ENCODE results near the gene BRF1. TPM values are rescaled to one million over a fixed set of nuclear protein-coding genes. Genes with fewer than 3 reads are reported as not detected.

BRF1 gene
- total and polyA plus RNA-seq, 3 donors from 2014 or later, result 30.3 to 112 (median 95.3) TPM

DNA sequence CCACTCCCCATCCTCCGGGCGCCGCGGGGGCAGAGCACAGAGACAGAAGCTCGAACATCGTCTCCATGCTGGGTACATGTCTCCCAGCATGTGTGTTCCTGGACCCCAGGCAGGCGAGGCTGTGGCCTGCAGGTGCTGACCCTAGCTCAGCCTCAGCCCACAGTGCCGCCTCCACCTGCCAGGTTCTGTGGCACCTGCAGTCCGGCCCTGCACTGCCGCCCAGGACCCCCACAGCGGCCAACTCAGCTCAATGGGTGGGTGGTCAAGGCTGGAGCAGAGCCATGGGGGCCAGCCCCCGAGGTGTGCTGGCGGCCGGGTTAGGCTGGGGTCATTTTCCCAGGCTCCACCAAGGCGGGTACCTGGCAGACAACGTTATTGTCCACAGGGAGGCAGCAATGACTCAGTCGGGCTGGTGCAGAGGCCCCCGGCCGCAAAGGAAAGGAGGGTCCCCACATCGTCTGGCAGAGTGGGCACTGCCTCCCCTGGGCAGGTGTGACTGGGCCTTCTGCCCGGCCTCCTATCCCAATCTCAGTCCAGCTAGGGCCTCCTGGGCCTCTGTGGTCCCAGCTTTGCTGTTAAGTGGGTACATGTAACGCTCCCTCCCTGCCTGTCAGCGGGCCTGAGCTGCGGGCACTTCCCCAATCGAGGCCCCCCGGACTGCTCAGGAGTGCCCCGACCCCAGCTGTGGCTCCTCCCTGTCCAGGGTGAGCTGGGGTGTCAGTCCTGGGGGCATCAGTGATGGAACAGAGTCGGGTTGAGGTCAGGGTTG lies 99.5 kb downstream of the BRF1 start:
- 50 to 66% methylated on average over 8 to 17 of the region's 28 CpGs for WGBS, 2 donors
- Histone ChIP-seq H3K4me1 (peaks cover 27% of the 10 kb centered on the region), H3K27ac (no peak overlapping the region), H3K9me3 (no peaks in the 10 kb centered on the region), H3K36me3 (ENCODE audit: low read depth, missing control alignments) (no peaks in the 10 kb centered on the region), H3K4me3 (no peak overlapping the region), H3K27me3 (no peaks in the 10 kb centered on the region)
- TF ChIP-seq, protein P1, sequence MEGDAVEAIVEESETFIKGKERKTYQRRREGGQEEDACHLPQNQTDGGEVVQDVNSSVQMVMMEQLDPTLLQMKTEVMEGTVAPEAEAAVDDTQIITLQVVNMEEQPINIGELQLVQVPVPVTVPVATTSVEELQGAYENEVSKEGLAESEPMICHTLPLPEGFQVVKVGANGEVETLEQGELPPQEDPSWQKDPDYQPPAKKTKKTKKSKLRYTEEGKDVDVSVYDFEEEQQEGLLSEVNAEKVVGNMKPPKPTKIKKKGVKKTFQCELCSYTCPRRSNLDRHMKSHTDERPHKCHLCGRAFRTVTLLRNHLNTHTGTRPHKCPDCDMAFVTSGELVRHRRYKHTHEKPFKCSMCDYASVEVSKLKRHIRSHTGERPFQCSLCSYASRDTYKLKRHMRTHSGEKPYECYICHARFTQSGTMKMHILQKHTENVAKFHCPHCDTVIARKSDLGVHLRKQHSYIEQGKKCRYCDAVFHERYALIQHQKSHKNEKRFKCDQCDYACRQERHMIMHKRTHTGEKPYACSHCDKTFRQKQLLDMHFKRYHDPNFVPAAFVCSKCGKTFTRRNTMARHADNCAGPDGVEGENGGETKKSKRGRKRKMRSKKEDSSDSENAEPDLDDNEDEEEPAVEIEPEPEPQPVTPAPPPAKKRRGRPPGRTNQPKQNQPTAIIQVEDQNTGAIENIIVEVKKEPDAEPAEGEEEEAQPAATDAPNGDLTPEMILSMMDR (IDR thresholded peaks at IDR 0.05), result no peak
- no peak for TF ChIP-seq POLR2A (IDR thresholded peaks at IDR 0.05)
- no peak for DNase-seq
- intact Hi-C loops (cut with DNase I; ENCODE audit: low total_unique reads), result loop anchor here (5.0 to 10.0 kb wide), 3 partner anchors 83 to 326 kb away; partner anchors contain the start of gene TMEM121

DNA sequence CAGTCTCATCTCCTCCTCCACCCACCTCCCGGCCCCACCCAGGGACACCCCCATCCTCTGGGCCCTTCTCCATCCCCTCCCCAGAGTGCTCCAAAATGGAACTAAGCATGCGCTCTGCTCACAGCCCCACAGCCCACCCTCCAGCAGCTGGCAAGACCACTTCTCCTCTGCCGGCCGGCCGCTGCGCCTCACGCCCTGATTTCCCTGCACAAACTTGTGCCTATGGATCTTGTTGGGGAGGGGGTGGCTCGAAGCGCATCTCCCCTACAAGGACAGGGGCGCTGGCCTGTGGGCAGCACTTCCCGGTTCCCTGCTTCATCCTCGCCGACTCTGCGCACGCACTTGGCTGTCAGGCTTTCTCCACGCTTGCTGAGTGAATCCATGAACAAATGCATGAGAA lies 100.2 kb downstream of the BRF1 start:
- Histone ChIP-seq H3K9me3 (no peaks in the 10 kb centered on the region), H3K4me1 (peaks cover 28% of the 10 kb centered on the region), H3K36me3 (ENCODE audit: low read depth, missing control alignments) (no peaks in the 10 kb centered on the region), H3K27me3 (no peaks in the 10 kb centered on the region), H3K4me3 (no peak overlapping the region), H3K27ac (no peak overlapping the region)
- WGBS, 2 donors, result 67 to 87% methylated on average over 2 to 16 of the region's 16 CpGs
- no peak for DNase-seq
- TF ChIP-seq, protein P1 (IDR thresholded peaks at IDR 0.05), result no peak
- no peak for TF ChIP-seq POLR2A (IDR thresholded peaks at IDR 0.05)
- intact Hi-C loops (cut with DNase I; ENCODE audit: low total_unique reads), result loop anchor here (5.0 to 10.0 kb wide), 3 partner anchors 84 to 327 kb away; partner anchors contain the start of gene TMEM121

DNA sequence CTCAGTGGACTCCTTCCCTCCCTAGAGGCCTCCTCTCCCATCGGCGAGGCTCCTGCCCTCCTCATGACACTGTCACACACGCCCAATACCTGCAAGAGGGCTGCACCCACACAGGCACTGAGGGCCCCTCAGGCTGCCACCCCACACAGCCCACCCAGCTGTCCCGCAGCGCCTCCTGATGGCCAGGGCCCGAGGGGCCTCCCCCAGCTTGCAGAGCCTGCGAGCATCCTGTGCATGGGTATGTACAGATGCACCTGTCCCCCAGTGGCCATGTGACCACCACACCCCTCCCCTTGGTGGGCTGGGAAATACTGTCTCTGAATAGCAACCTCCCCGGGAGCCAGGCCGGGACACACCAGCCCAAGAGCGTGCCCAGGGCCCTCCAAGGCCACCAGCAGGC lies 100.7 kb downstream of the BRF1 start:
- TF ChIP-seq, protein P1 (IDR thresholded peaks at IDR 0.05), result no peak
- no peak for TF ChIP-seq POLR2A (IDR thresholded peaks at IDR 0.05)
- no peaks in the 10 kb centered on the region for H3K36me3 ChIP-seq (ENCODE audit: low read depth, missing control alignments)
- WGBS, 2 donors, result 74 to 89% methylated on average over 7 to 10 of the region's 10 CpGs
- no peak for DNase-seq
- no peak overlapping the region for H3K4me3 ChIP-seq
- intact Hi-C loops (cut with DNase I; ENCODE audit: low total_unique reads), result loop anchor here (5.0 to 10.0 kb wide), 3 partner anchors 85 to 327 kb away; partner anchors contain the start of gene TMEM121
- no peak overlapping the region for H3K27ac ChIP-seq
- no peaks in the 10 kb centered on the region for H3K9me3 ChIP-seq
- no peaks in the 10 kb centered on the region for H3K27me3 ChIP-seq
- H3K4me1 ChIP-seq, result peaks cover 24% of the 10 kb centered on the region

DNA sequence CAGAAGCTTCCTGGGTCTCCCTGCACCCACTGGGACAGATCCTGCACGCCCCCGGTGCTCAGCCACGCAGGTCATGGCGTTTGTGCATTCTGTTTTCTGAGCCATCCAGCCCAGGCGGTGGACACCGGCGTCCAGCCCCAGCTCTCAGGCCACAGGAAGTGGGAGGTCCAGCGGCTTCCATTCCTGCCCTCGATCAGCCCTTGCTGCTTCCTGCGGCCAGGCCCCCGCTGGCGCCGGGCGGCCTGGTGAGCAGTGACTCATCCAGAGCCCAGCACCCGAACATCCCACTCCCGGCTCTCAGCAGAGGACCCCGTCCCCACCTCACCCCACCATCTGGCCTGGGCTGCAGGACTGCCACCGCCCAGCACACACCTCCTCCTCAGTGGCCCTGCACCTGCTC lies 101.7 kb downstream of the BRF1 start:
- Histone ChIP-seq H3K4me1 (peaks cover 24% of the 10 kb centered on the region), H3K4me3 (no peak overlapping the region), H3K9me3 (no peaks in the 10 kb centered on the region), H3K36me3 (ENCODE audit: low read depth, missing control alignments) (no peaks in the 10 kb centered on the region), H3K27ac (no peak overlapping the region), H3K27me3 (no peaks in the 10 kb centered on the region)
- no peak for DNase-seq
- 52 to 74% methylated on average over 7 to 18 of the region's 18 CpGs for WGBS, 2 donors
- TF ChIP-seq, protein P1 (IDR thresholded peaks at IDR 0.05), result no peak
- no peak for TF ChIP-seq POLR2A (IDR thresholded peaks at IDR 0.05)
- intact Hi-C loops (cut with DNase I; ENCODE audit: low total_unique reads), result no loop called here

Data from testis (tissue), 3 donors.